Large intestine (tissue), 3 donors: Measurements from ENCODE around the gene FBXO40. TPM values are rescaled to one million over a fixed set of nuclear protein-coding genes. Genes with fewer than 3 reads are reported as not detected.

ENCODE experiments used
- DNase-seq, 2 donors: peaks; one replicate each; pipeline versions ENCODE4 v3.0.0 to v3.0.0-alpha.2; 2013
- H3K27ac ChIP-seq: one replicate; pipeline ENCODE4 v1.5.1; 2013; ENCODE audit warnings: low read length
- H3K27me3 ChIP-seq: 2 replicates; pipeline ENCODE4 v1.6.1; 2013; ENCODE audit warnings: low read length; ENCODE audit not compliant: control insufficient read depth, insufficient read depth
- H3K36me3 ChIP-seq: 2 replicates; pipeline ENCODE4 v1.6.1; 2013; ENCODE audit warnings: low read length; ENCODE audit not compliant: control insufficient read depth, insufficient read depth
- H3K4me1 ChIP-seq: one replicate; pipeline ENCODE4 v1.6.1; 2013; ENCODE audit warnings: low read length; ENCODE audit not compliant: control insufficient read depth, insufficient read depth
- H3K4me3 ChIP-seq: one replicate; pipeline ENCODE4 v1.5.1; 2013; ENCODE audit warnings: low read length
- H3K9me3 ChIP-seq: one replicate; pipeline ENCODE4 v1.6.1; 2013; ENCODE audit warnings: mild to moderate bottlenecking, low read depth, low read length, moderate library complexity; ENCODE audit not compliant: control insufficient read depth
- WGBS: methylation state at CpG from one replicate; pipeline ENCODE4 v1.1.5; 2013; ENCODE audit warnings: low lambda C conversion rate; ENCODE audit not compliant: insufficient coverage; 5-methylcytosine and 5-hydroxymethylcytosine counted together
- polyA plus RNA-seq: library from polyadenylated mRNA; unstranded; fragments of 120-200 nt; gene quantifications from one replicate; pipeline ENCODE4 v1.2.1, GENCODE V29; 2013

Gene FBXO40
- polyA plus RNA-seq, 1 donor, result not detected

- WGBS, result no CpG with 5 or more reads among the region's 2 CpGs
- peaks cover 61% of the 10 kb centered on the region for H3K36me3 ChIP-seq
- H3K27ac ChIP-seq, result no peak overlapping the region
Measured at GRCh38 chr3:121663171-121663847, 70.1 kb downstream of the FBXO40 start.

GRCh38 chr3:121665488-121665887 is 72.3 kb downstream of the FBXO40 start:
- WGBS, result no CpG with 5 or more reads among the region's 2 CpGs
- Histone ChIP-seq H3K36me3 (peaks cover 68% of the 10 kb centered on the region), H3K27ac (no peak overlapping the region), H3K27me3 (no peaks in the 10 kb centered on the region), H3K9me3 (no peaks in the 10 kb centered on the region), H3K4me3 (no peak overlapping the region), H3K4me1 (no peaks in the 10 kb centered on the region)
- no peak for DNase-seq

More at GRCh38 chr3:121663171-121663847, 70.1 kb downstream of the FBXO40 start:
- Histone ChIP-seq H3K4me1 (no peaks in the 10 kb centered on the region), H3K9me3 (no peaks in the 10 kb centered on the region), H3K27me3 (no peaks in the 10 kb centered on the region), H3K4me3 (no peak overlapping the region)
- no peak for DNase-seq

GRCh38 chr3:121667333-121667732 is 74.2 kb downstream of the FBXO40 start:
- H3K27me3 ChIP-seq, result no peaks in the 10 kb centered on the region
- no peak for DNase-seq
- H3K9me3 ChIP-seq, result no peaks in the 10 kb centered on the region
- H3K36me3 ChIP-seq, result peaks cover 67% of the 10 kb centered on the region
- no peak overlapping the region for H3K27ac ChIP-seq
- WGBS, result no CpG with 5 or more reads among the region's 4 CpGs
- no peaks in the 10 kb centered on the region for H3K4me1 ChIP-seq
- H3K4me3 ChIP-seq, result no peak overlapping the region

GRCh38 chr3:121670676-121671075 is 77.5 kb downstream of the FBXO40 start:
- no peak overlapping the region for H3K27ac ChIP-seq
- DNase-seq, result no peak
- H3K36me3 ChIP-seq, result peaks cover 56% of the 10 kb centered on the region
- no peak overlapping the region for H3K4me3 ChIP-seq
- H3K4me1 ChIP-seq, result no peaks in the 10 kb centered on the region
- no peaks in the 10 kb centered on the region for H3K27me3 ChIP-seq
- no peaks in the 10 kb centered on the region for H3K9me3 ChIP-seq

- Histone ChIP-seq H3K27me3 (no peaks in the 10 kb centered on the region), H3K9me3 (no peaks in the 10 kb centered on the region), H3K36me3 (peaks cover 65% of the 10 kb centered on the region), H3K27ac (no peak overlapping the region), H3K4me1 (no peaks in the 10 kb centered on the region), H3K4me3 (no peak overlapping the region)
- 100% methylated on average over 1 of the region's 2 CpGs for WGBS
- DNase-seq, result no peak
Measured at GRCh38 chr3:121677141-121677540, 84.0 kb downstream of the FBXO40 start.

Other genes with a start within 250 kb of the FBXO40 start
- 4.0 TPM for gene POLQ, start 47.4 kb upstream of the FBXO40 start, polyA plus RNA-seq
- gene ARGFX, start 25.4 kb upstream of the FBXO40 start, polyA plus RNA-seq, result not detected
- 16.4 TPM for gene HCLS1, start 67.5 kb downstream of the FBXO40 start, polyA plus RNA-seq
- 53.9 TPM for gene GOLGB1, start 156.4 kb downstream of the FBXO40 start, polyA plus RNA-seq
- gene IQCB1, start 241.7 kb downstream of the FBXO40 start, polyA plus RNA-seq, result 33.7 TPM
- gene EAF2, start 241.8 kb downstream of the FBXO40 start, polyA plus RNA-seq, result 6.0 TPM